Endothelial cell of umbilical vein (primary cell): ENCODE data around the gene SMIM20. TPM values are rescaled to one million over a fixed set of nuclear protein-coding genes. Genes with fewer than 3 reads are reported as not detected.

Experiments used
- BruUV-seq: library from RNA; stranded (reverse); fragments of 400-500 nt; replicated peaks from 2 replicates; lab custom pipeline; 2021; lab: Mats Ljungman, UMichigan
- CTCF ChIA-PET: fragments of 300-600, 350-600 bp; sonication (Branson Sonifier 250); formaldehyde crosslinking; loops from one replicate; lab custom pipeline; 2021; ENCODE audit warnings: antibody characterized with exemption, inconsistent platforms; lab: Charles Lee
- POLR2A ChIA-PET: fragments of 300-600, 350-600 bp; sonication (Branson Sonifier 250); formaldehyde crosslinking; loops from one replicate; lab custom pipeline; 2021; ENCODE audit warnings: antibody characterized with exemption, inconsistent platforms; lab: Charles Lee
- DNase-seq: peaks from one replicate; pipeline ENCODE4 v3.0.0-alpha.2; 2011; ENCODE audit warnings: low read depth, low spot score
- FAIRE-seq: peaks from 2 replicates; lab custom pipeline; 2011; peaks lifted over from hg19 to GRCh38; lab: Jason Lieb, UNC
- H2AFZ ChIP-seq: 2 replicates; pipeline ENCODE4 v1.6.0; 2012; ENCODE audit warnings: low read depth, low read length, control low read depth, inconsistent platforms
- H3K27ac ChIP-seq: 2 replicates; pipeline ENCODE4 v1.5.1; 2011; ENCODE audit warnings: low read depth, mild to moderate bottlenecking, control low read depth, low read length, moderate library complexity; ENCODE audit not compliant: insufficient read depth
- H3K27me3 ChIP-seq, 2 experiments: 2 replicates each; pipeline versions ENCODE4 v1.6.0 to v1.6.1; 2011; ENCODE audit warnings: low read length in 2 of 2, mixed read lengths in 1 of 2; ENCODE audit not compliant: control insufficient read depth in 2 of 2, insufficient read depth in 2 of 2
- H3K36me3 ChIP-seq, 2 experiments: 2 replicates in 1 of 2; 3 replicates in 1 of 2; pipeline ENCODE4 v1.5.1; 2011; ENCODE audit warnings: low read length in 2 of 2, mild to moderate bottlenecking in 1 of 2, moderate library complexity in 1 of 2; ENCODE audit not compliant: control insufficient read depth in 2 of 2, insufficient read depth in 2 of 2; ENCODE audit errors: extremely low read depth in 1 of 2
- H3K4me1 ChIP-seq: 3 replicates; pipeline ENCODE4 v1.5.1; 2011; ENCODE audit warnings: mild to moderate bottlenecking, low read length; ENCODE audit not compliant: control insufficient read depth, insufficient read depth; ENCODE audit errors: extremely low read depth
- H3K4me2 ChIP-seq: 2 replicates; pipeline ENCODE4 v1.6.1; 2011; ENCODE audit warnings: low read length, control low read depth, mixed read lengths; ENCODE audit not compliant: insufficient read depth
- H3K4me3 ChIP-seq, 3 experiments: fragments of 200-600 bp in 1 of 3; sonication (generic), shearing (Covaris generic) in 1 of 3; replicated peaks in 1 of 3; 2 replicates each; pipeline ENCODE4 v1.5.1; 2011 to 2016; ENCODE audit warnings: control low read depth in 3 of 3, low read length in 3 of 3, mild to moderate bottlenecking in 2 of 3, inconsistent platforms in 1 of 3, low read depth in 1 of 3, moderate library complexity in 1 of 3; ENCODE audit not compliant: insufficient read depth in 1 of 3
- H3K79me2 ChIP-seq: 2 replicates; pipeline ENCODE4 v1.6.0; 2012; ENCODE audit warnings: low read length, inconsistent platforms; ENCODE audit not compliant: control insufficient read depth, insufficient read depth
- H3K9ac ChIP-seq: replicated peaks from 2 replicates; pipeline ENCODE3; 2011; ENCODE audit warnings: low read length, control low read depth; ENCODE audit not compliant: insufficient read depth; ENCODE audit errors: extremely low read depth
- H3K9me1 ChIP-seq: replicated peaks from 3 replicates; pipeline ENCODE4 v1.6.0; 2011; ENCODE audit warnings: mild to moderate bottlenecking, low read length; ENCODE audit not compliant: control insufficient read depth, insufficient read depth; ENCODE audit errors: extremely low read depth
- H3K9me3 ChIP-seq: replicated peaks from 2 replicates; pipeline ENCODE4 v1.5.1; 2012; ENCODE audit warnings: low read length, inconsistent platforms; ENCODE audit not compliant: control insufficient read depth, insufficient read depth
- H4K20me1 ChIP-seq: replicated peaks from 2 replicates; pipeline ENCODE3; 2011; ENCODE audit warnings: mild to moderate bottlenecking, low read length; ENCODE audit not compliant: control insufficient read depth, insufficient read depth; ENCODE audit errors: extremely low read depth
- EZH2 ChIP-seq: IDR thresholded peaks from 2 replicates; pipeline ENCODE4 v1.6.1; 2012; ENCODE audit warnings: borderline replicate concordance, low read depth, mild to moderate bottlenecking, moderate library complexity, low read length, inconsistent platforms; ENCODE audit not compliant: severe bottlenecking
- FOS ChIP-seq: IDR thresholded peaks from 2 replicates; pipeline ENCODE4 v1.6.1; 2011; ENCODE audit warnings: mild to moderate bottlenecking, low read length, moderate library complexity, borderline replicate concordance; ENCODE audit not compliant: insufficient read depth
- MYC ChIP-seq: IDR thresholded peaks from one replicate; pipeline ENCODE4 v1.6.1; 2011; ENCODE audit warnings: mild to moderate bottlenecking, low read depth, low read length
- POLR2AphosphoS5 ChIP-seq: IDR thresholded peaks from 2 replicates; pipeline ENCODE4 v1.6.1; 2012; ENCODE audit warnings: low read depth, mild to moderate bottlenecking, control low read depth, low read length, moderate library complexity; ENCODE audit not compliant: insufficient read depth
- dilution Hi-C: fragments of 300-500 bp; cut with MboI; formaldehyde crosslinking; loops from one replicate; pipeline ENCODE4 v1.15.0; 2019; ENCODE audit warnings: low sequenced_read_pairs; ENCODE audit not compliant: extremely low pct_ligation_motif_present
- intact Hi-C: fragments of 100-400 bp; cut with micrococcal nuclease; formaldehyde crosslinking; loops from one replicate; pipeline ENCODE4 v1.10.0; 2022
- polyA plus RNA-seq, 4 experiments: library from polyadenylated mRNA; depleted of rRNA in 3 of 4; stranded (reverse) in 3 of 4; unstranded in 1 of 4; fragments of >200 nt; gene quantifications; 2 replicates each; pipeline versions ENCODE4 v1.2.1 to v1.2.3, GENCODE V29; 2011 to 2012; ENCODE audit warnings: missing spikeins in 1 of 4
- total RNA-seq: library from RNA; stranded (reverse); gene quantifications from 2 replicates; pipeline ENCODE4 v1.2.3, GENCODE V29; 2021
- TF ChIP-seq, protein P1 (sequence below): IDR thresholded peaks from 2 replicates; pipeline ENCODE4 v1.6.1; 2011; ENCODE audit not compliant: insufficient read depth, insufficient read length
- TF ChIP-seq, protein P2 (sequence below), 2 donors: IDR thresholded peaks; 1 replicate in 1 of 2; 2 replicates in 1 of 2; pipeline ENCODE4 v1.5.1; 2011; ENCODE audit warnings: low read length in 2 of 2, mild to moderate bottlenecking in 2 of 2, moderate library complexity in 2 of 2, control low read depth in 1 of 2, inconsistent platforms in 1 of 2, low read depth in 1 of 2; ENCODE audit not compliant: insufficient read depth in 1 of 2; ENCODE audit errors: extremely low read depth in 1 of 2

SMIM20 gene
- total and polyA plus RNA-seq, 2 donors (not counting 3 experiments of a cell fraction or from before 2014, with no cell fraction given), result 10.2 to 19.2 TPM

DNA sequence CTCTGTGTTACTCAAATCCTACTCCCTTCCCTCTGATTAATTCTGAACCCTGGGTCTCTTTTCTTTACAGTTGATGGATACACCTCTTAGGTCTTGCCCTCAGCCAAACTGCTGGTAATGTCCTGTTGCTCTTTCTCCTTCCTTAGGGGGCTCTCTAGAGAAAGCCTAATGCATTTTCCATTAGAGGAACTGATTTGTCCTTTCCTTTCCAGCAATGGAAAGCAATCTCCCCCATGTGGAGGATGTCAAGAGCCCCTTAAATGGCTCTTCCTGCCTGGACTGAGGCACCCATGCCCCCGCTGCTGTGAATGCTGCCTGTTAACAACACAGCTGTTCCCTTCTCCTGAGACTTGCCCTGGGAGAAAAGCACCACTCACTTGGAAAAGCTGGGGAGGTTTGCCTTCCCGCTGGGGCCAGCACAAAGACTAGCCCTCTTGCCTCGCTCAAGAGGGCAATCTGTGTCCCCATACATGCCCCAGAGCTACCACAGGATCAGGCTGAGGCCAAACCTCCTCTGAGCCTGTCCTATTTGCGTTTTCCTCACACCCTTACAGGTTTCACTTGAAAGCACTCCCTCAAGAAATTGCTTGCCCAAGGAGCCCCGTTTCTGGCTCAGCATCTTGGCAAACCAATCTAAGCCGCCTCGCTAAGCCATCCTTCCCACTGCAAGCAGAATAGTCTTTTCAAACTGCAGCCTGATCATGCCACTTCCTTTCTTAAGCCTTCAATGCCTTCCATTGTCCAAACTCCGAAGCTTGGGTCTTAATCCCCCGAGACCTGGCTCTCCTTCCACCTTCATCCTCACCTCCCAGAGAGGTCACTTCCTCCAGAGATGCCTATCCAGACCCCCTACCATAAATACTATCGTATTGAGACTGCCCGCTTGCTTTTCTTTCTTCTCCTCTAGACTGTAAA lies 23.2 kb upstream of the SMIM20 start:
- Histone ChIP-seq H3K9me1 (no peaks in the 10 kb centered on the region), H2AFZ (no peak overlapping the region)

More for the DNA sequence above, 23.2 kb upstream of the SMIM20 start:
- DNase-seq (no peak), FAIRE-seq (no peak)
- Histone ChIP-seq H3K79me2 (no peaks in the 10 kb centered on the region), H3K9ac (no peak overlapping the region), H3K4me2 (no peak overlapping the region), H3K9me3 (no peaks in the 10 kb centered on the region), H3K36me3 (no peaks in the 10 kb centered on the region), H3K27me3 (no peaks in the 10 kb centered on the region), H4K20me1 (no peaks in the 10 kb centered on the region), H3K27ac (no peak overlapping the region), H3K4me3 (no peak overlapping the region), H3K4me1 (no peaks in the 10 kb centered on the region)
- ChIA-PET POLR2A (no interaction called here), CTCF (no interaction called here)
- dilution Hi-C loops (no loop called here), intact Hi-C loops (no loop called here)
- no peak for TF ChIP-seq POLR2AphosphoS5
- TF ChIP-seq, protein P1, sequence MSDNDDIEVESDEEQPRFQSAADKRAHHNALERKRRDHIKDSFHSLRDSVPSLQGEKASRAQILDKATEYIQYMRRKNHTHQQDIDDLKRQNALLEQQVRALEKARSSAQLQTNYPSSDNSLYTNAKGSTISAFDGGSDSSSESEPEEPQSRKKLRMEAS, result no peak
- TF ChIP-seq EZH2, result no peak
- no peak for TF ChIP-seq MYC
- TF ChIP-seq, protein P2, sequence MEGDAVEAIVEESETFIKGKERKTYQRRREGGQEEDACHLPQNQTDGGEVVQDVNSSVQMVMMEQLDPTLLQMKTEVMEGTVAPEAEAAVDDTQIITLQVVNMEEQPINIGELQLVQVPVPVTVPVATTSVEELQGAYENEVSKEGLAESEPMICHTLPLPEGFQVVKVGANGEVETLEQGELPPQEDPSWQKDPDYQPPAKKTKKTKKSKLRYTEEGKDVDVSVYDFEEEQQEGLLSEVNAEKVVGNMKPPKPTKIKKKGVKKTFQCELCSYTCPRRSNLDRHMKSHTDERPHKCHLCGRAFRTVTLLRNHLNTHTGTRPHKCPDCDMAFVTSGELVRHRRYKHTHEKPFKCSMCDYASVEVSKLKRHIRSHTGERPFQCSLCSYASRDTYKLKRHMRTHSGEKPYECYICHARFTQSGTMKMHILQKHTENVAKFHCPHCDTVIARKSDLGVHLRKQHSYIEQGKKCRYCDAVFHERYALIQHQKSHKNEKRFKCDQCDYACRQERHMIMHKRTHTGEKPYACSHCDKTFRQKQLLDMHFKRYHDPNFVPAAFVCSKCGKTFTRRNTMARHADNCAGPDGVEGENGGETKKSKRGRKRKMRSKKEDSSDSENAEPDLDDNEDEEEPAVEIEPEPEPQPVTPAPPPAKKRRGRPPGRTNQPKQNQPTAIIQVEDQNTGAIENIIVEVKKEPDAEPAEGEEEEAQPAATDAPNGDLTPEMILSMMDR (IDR thresholded peaks at IDR 0.05; ENCODE audit: extremely low read depth in 1 of 2, insufficient read depth in 1 of 2, low read depth in 1 of 2, low read length in 2 of 2), result no peak
- no peak for TF ChIP-seq FOS
- no TSS peak for BruUV-seq
